Ureter (tissue), 1 donor: ENCODE data around the gene SCARF2. TPM values are rescaled to one million over a fixed set of nuclear protein-coding genes. Genes with fewer than 3 reads are reported as not detected.
"Not testable (repeated sequence)": the region's sequence is repeated elsewhere in the genome, so short reads cannot be mapped to it uniquely, and the experiment has no call there.

Experiments
- DNase-seq: peaks from one replicate; pipeline ENCODE4 v3.0.0-alpha.2; 2020; ENCODE audit warnings: low spot score
- total RNA-seq: library from RNA; stranded (reverse); gene quantifications from one replicate; pipeline ENCODE4 v1.2.4, GENCODE V29; 2023
- donor health status: DM: yes; HTN: yes; CAD: no.

Gene SCARF2
- 11.0 TPM for total RNA-seq

- peak; percentile 72 for DNase-seq
These were observed at the start of gene SCARF2 for GRCh38 chr22:20437613-20438426. Gene SCARF2 (minus strand): TSS chr22:20437825. CDS start chr22:20437754, 71 bp downstream.

GRCh38 chr22:20486229-20486628 lies 48.6 kb upstream of the SCARF2 start:
- no peak for DNase-seq

GRCh38 chr22:20484948-20485683 lies 47.5 kb upstream of the SCARF2 start:
- DNase-seq = no peak

GRCh38 chr22:20483771-20484170 lies 46.1 kb upstream of the SCARF2 start:
- DNase-seq = no peak

- DNase-seq = not testable (repeated sequence)
These were observed 45.5 kb upstream of the SCARF2 start for GRCh38 chr22:20483143-20483506.

GRCh38 chr22:20479612-20480196 lies 42.1 kb upstream of the SCARF2 start:
- no peak for DNase-seq

GRCh38 chr22:20478059-20478458 lies 40.4 kb upstream of the SCARF2 start:
- not testable (repeated sequence) for DNase-seq

- DNase-seq = not testable (repeated sequence)
These were observed 37.9 kb upstream of the SCARF2 start for GRCh38 chr22:20475569-20475968.

- DNase-seq = no peak
These were observed 37.5 kb upstream of the SCARF2 start for GRCh38 chr22:20475115-20475436.

GRCh38 chr22:20472629-20473442 lies 35.2 kb upstream of the SCARF2 start:
- DNase-seq = no peak

GRCh38 chr22:20471126-20471833 lies 33.7 kb upstream of the SCARF2 start:
- DNase-seq = no peak

GRCh38 chr22:20470525-20470924 lies 32.9 kb upstream of the SCARF2 start:
- DNase-seq = not testable (repeated sequence)

- no peak for DNase-seq
These were observed 31.7 kb upstream of the SCARF2 start for GRCh38 chr22:20469110-20469868.

GRCh38 chr22:20466659-20467379 lies 29.2 kb upstream of the SCARF2 start:
- no peak for DNase-seq

GRCh38 chr22:20465759-20466077 lies 28.1 kb upstream of the SCARF2 start:
- no peak for DNase-seq

GRCh38 chr22:20464912-20465758 lies 27.5 kb upstream of the SCARF2 start:
- no peak for DNase-seq

- no peak for DNase-seq
These were observed 26.5 kb upstream of the SCARF2 start for GRCh38 chr22:20464096-20464614.

- DNase-seq = no peak
These were observed 25.9 kb upstream of the SCARF2 start for GRCh38 chr22:20463324-20464095.
